HG03039 (cell line): ENCODE measurements around the gene SNX25.

Experiments
- ATAC-seq: cut with Tn5 transposase; IDR thresholded peaks from one replicate; pipeline ENCODE4 v1.9.1; 2021; ENCODE audit warnings: mild to moderate bottlenecking, moderate library complexity; ENCODE audit not compliant: unreplicated experiment

Gene SNX25

GRCh38 chr4:185395956-185396723 is 186.7 kb downstream of the SNX25 start:
- peak; percentile 80 for ATAC-seq

DNA sequence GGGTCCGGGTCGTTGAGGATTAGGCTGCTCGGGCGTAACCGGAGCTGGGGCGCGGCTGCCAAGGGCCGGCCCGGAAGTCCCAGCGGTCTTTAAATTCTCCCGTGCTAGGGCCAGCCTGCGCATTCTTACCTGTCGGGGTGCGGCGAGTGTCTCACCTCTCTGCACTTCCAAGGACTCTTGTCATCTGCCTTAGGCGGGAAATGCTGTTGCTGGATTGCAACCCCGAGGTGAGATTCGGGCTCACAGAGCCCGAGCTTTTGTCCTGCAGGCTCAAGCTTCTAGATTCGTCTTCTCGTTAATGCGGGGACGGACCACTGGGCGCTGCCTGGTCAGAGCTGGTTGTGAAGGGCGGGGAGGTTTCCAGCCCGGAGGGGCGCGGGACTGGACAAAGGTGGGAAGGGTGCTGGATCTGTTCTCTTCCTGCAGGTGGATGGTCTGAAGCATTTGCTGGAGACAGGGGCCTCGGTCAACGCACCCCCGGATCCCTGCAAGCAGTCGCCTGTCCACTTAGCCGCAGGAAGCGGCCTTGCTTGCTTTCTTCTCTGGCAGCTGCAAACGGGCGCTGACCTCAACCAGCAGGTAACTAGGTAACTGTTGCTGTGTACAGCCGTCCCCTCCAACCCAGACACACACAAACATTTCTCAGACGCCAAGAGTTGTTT is 187.5 kb downstream of the SNX25 start, which contains the start of gene ANKRD37:
ANKRD37 (plus strand) TSS at position 118 of the 662 bp plus-strand sequence; CDS start at position 201, 83 bp downstream.
- ATAC-seq = no peak

GRCh38 chr4:185398618-185399017 is 189.2 kb downstream of the SNX25 start:
- no peak for ATAC-seq

DNA sequence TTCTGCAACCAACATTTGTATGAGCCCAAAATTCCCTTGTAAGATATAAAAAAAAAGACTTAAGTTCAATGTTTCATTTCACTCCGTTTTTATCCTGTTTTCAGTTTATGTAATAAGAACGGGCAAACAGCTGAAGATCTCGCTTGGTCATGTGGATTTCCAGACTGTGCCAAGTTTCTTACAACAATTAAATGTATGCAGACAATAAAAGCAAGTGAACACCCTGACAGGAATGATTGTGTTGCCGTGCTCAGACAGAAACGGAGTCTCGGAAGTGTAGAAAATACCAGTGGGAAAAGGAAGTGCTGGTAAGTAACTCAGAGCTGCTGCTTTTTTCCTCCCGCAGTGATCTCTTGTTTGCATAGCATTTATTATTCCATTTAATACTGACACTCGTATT is 190.1 kb downstream of the SNX25 start:
- no peak for ATAC-seq

- no peak for ATAC-seq
Measured at GRCh38 chr4:185404031-185404430, 194.6 kb downstream of the SNX25 start.

GRCh38 chr4:185405296-185405999 is 196.1 kb downstream of the SNX25 start:
- ATAC-seq = peak; percentile 57

GRCh38 chr4:185408432-185408831 is 199.0 kb downstream of the SNX25 start:
- no peak for ATAC-seq

DNA sequence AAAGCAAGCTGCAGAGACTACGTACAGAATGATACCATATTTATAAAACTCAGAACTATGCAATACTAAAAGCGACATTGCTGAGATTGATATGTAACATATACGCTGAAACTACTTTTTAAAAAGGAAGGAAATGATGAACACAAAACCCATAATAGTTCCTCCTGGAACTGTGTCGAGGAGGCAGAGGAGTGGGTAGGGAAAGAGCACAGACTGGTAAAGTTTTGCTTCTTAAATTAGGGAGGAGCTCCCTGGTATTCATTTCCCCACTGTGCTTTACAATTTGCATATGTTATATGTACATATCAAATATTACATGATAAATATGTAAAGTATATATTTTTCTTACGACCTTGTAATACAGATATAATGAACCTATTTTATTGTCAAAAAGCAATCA is 202.5 kb downstream of the SNX25 start:
- ATAC-seq = no peak

DNA sequence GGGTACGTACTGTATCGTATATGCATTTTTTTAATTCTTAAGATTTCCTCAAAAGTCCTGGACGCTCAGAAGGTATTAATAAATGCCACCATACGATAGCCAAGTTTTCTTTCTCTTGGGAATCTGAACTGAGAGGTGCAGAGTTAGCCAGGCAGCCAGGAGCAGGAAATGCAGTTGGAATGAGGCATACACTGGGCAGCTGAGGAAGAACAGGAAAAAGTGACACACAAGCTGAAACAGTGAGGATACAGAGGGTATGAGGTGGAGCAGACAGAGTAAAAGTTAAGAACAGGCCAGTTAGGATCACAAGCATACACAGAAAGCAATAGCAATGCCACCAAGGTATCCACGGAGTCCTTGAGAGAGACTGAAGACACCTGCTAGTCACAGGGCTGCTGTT is 203.0 kb downstream of the SNX25 start:
- no peak for ATAC-seq
